Neural cell (in vitro differentiated cells): Measurements from ENCODE around the gene PACS1. TPM values are rescaled to one million over a fixed set of nuclear protein-coding genes. Genes with fewer than 3 reads are reported as not detected.

Experiments
- H2AFZ ChIP-seq: fragments of 200-600, 300-800 bp; sonication (generic), shearing (Covaris generic); 2 replicates; pipeline ENCODE4 v1.6.0; 2014; ENCODE audit warnings: low read depth, mild to moderate bottlenecking, antibody characterized with exemption, low read length, moderate library complexity
- H3F3A ChIP-seq: fragments of 200-600 bp; shearing (Covaris generic); 2 replicates; pipeline ENCODE4 v1.6.1; 2016; ENCODE audit warnings: mild to moderate bottlenecking, moderate library complexity, mixed read lengths, antibody characterized with exemption, low read length; ENCODE audit not compliant: insufficient read depth, poor library complexity, severe bottlenecking
- H3K27ac ChIP-seq: fragments of 200-600, 300-800 bp; sonication (generic), shearing (Covaris generic); 2 replicates; pipeline ENCODE4 v1.5.1; 2014; ENCODE audit warnings: mild to moderate bottlenecking, low read length, moderate library complexity
- H3K27me3 ChIP-seq: fragments of 300-800, 200-600 bp; sonication (generic), shearing (Covaris generic); 2 replicates; pipeline ENCODE4 v1.6.0; 2014; ENCODE audit warnings: mild to moderate bottlenecking, low read depth, low read length, moderate library complexity; ENCODE audit not compliant: insufficient read depth
- H3K36me3 ChIP-seq: fragments of 300-800, 200-600 bp; sonication (generic), shearing (Covaris generic); 2 replicates; pipeline ENCODE4 v1.5.1; 2014; ENCODE audit warnings: mild to moderate bottlenecking, antibody characterized with exemption, low read length, moderate library complexity; ENCODE audit not compliant: insufficient read depth
- H3K4me2 ChIP-seq: fragments of 300-800, 200-600 bp; sonication (generic), shearing (Covaris generic); 2 replicates; pipeline ENCODE4 v1.6.0; 2014; ENCODE audit warnings: mild to moderate bottlenecking, low read length
- H3K4me3 ChIP-seq: fragments of 300-800, 200-600 bp; sonication (generic), shearing (Covaris generic); 2 replicates; pipeline ENCODE4 v1.5.1; 2014; ENCODE audit warnings: mild to moderate bottlenecking, low read length, moderate library complexity
- H3K79me2 ChIP-seq: fragments of 200-600 bp; shearing (Covaris generic); replicated peaks from 2 replicates; pipeline ENCODE4 v1.6.0; 2014; ENCODE audit warnings: mild to moderate bottlenecking, low read length, moderate library complexity; ENCODE audit not compliant: insufficient read depth
- H3K9ac ChIP-seq: fragments of 300-800, 200-600 bp; sonication (generic), shearing (Covaris generic); 2 replicates; pipeline ENCODE4 v1.6.1; 2016; ENCODE audit warnings: mild to moderate bottlenecking, low read length, mixed read lengths
- H3K9me2 ChIP-seq: fragments of 200-600 bp; shearing (Covaris generic); 2 replicates; pipeline ENCODE4 v1.6.1; 2016; ENCODE audit warnings: mild to moderate bottlenecking, low read length, mixed read lengths; ENCODE audit not compliant: insufficient read depth
- H3K9me3 ChIP-seq: fragments of 200-600, 300-800 bp; sonication (generic), shearing (Covaris generic); 2 replicates; pipeline ENCODE4 v1.6.1; 2016; ENCODE audit warnings: mild to moderate bottlenecking, mixed run types, low read length, moderate library complexity, mixed read lengths
- H4K20me1 ChIP-seq: fragments of 200-600 bp; shearing (Covaris generic); 2 replicates; pipeline ENCODE4 v1.6.1; 2016; ENCODE audit warnings: mild to moderate bottlenecking, mixed run types; ENCODE audit not compliant: insufficient read depth
- CTCF ChIP-seq: fragments of 450-650 bp; IDR thresholded peaks from 2 replicates; pipeline ENCODE4 v1.5.1; 2014; ENCODE audit warnings: antibody characterized with exemption, mild to moderate bottlenecking, moderate library complexity; ENCODE audit not compliant: poor library complexity, severe bottlenecking
- EP300 ChIP-seq: fragments of 450-650 bp; conservative IDR thresholded peaks from 2 replicates; pipeline ENCODE4 v1.6.1; 2014; ENCODE audit warnings: antibody characterized with exemption, mild to moderate bottlenecking, moderate library complexity; ENCODE audit not compliant: poor library complexity, severe bottlenecking
- EZH2 ChIP-seq: fragments of 200-600, 300-800 bp; shearing (Covaris generic), sonication (generic); IDR thresholded peaks from 2 replicates; pipeline ENCODE4 v1.6.1; 2014; ENCODE audit warnings: antibody characterized with exemption, low read length, borderline replicate concordance, mild to moderate bottlenecking; ENCODE audit not compliant: insufficient read depth, poor library complexity, severe bottlenecking
- MXI1 ChIP-seq: fragments of 450-650 bp; conservative IDR thresholded peaks from 2 replicates; pipeline ENCODE4 v1.6.1; 2014; ENCODE audit warnings: antibody characterized with exemption, mild to moderate bottlenecking; ENCODE audit not compliant: poor library complexity, severe bottlenecking
- POLR2AphosphoS5 ChIP-seq: IDR thresholded peaks from 2 replicates; pipeline ENCODE4 v1.6.1; 2012
- RAD21 ChIP-seq: fragments of 450-650 bp; conservative IDR thresholded peaks from 2 replicates; pipeline ENCODE4 v1.6.1; 2014; ENCODE audit warnings: antibody characterized with exemption, mild to moderate bottlenecking, moderate library complexity
- REST ChIP-seq: IDR thresholded peaks from 2 replicates; pipeline ENCODE4 v1.6.1; 2012; ENCODE audit warnings: borderline replicate concordance
- SMC3 ChIP-seq: fragments of 450-650 bp; conservative IDR thresholded peaks from 2 replicates; pipeline ENCODE4 v1.6.1; 2014; ENCODE audit warnings: antibody characterized with exemption, mild to moderate bottlenecking, moderate library complexity; ENCODE audit not compliant: poor library complexity
- TAF1 ChIP-seq: IDR thresholded peaks from 2 replicates; pipeline ENCODE4 v1.6.1; 2012; ENCODE audit warnings: low read depth
- polyA plus RNA-seq: library from polyadenylated mRNA; depleted of rRNA; stranded (reverse); fragments of >200 nt; gene quantifications from 2 replicates; pipeline ENCODE4 v1.2.3, GENCODE V29; 2014

Gene PACS1
- polyA plus RNA-seq, 1 donor from 2014 or later, result 14.4 TPM

GRCh38 chr11:66160709-66161108 is 90.6 kb downstream of the PACS1 start:
- no peaks in the 10 kb centered on the region for H3K79me2 ChIP-seq
- H4K20me1 ChIP-seq, result no peaks in the 10 kb centered on the region
- H2AFZ ChIP-seq, result no peak overlapping the region
- TF ChIP-seq EZH2, result no peak
- TF ChIP-seq EP300, result no peak
- no peak for TF ChIP-seq MXI1
- no peak for TF ChIP-seq SMC3
- no peak for TF ChIP-seq RAD21
- TF ChIP-seq TAF1, result no peak
- TF ChIP-seq REST, result no peak
- TF ChIP-seq POLR2AphosphoS5, result no peak
- no peak for TF ChIP-seq CTCF
- H3K4me3 ChIP-seq, result no peak overlapping the region
- H3F3A ChIP-seq, result no peaks in the 10 kb centered on the region
- H3K9me2 ChIP-seq, result no peaks in the 10 kb centered on the region
- no peaks in the 10 kb centered on the region for H3K27me3 ChIP-seq
- no peak overlapping the region for H3K27ac ChIP-seq
- no peaks in the 10 kb centered on the region for H3K9me3 ChIP-seq
- no peak overlapping the region for H3K4me2 ChIP-seq
- H3K9ac ChIP-seq, result no peak overlapping the region
- H3K36me3 ChIP-seq, result no peaks in the 10 kb centered on the region

GRCh38 chr11:66168289-66168688 is 98.2 kb downstream of the PACS1 start:
- no peak overlapping the region for H2AFZ ChIP-seq
- no peak overlapping the region for H3K4me2 ChIP-seq
- no peaks in the 10 kb centered on the region for H3K9me2 ChIP-seq
- H3K36me3 ChIP-seq, result no peaks in the 10 kb centered on the region
- no peaks in the 10 kb centered on the region for H3K27me3 ChIP-seq
- no peak overlapping the region for H3K27ac ChIP-seq
- H4K20me1 ChIP-seq, result no peaks in the 10 kb centered on the region
- no peaks in the 10 kb centered on the region for H3K9me3 ChIP-seq
- H3F3A ChIP-seq, result no peaks in the 10 kb centered on the region
- TF ChIP-seq TAF1 (no peak), EP300 (no peak), MXI1 (no peak), CTCF (no peak), SMC3 (no peak), RAD21 (no peak), REST (no peak), POLR2AphosphoS5 (no peak), EZH2 (no peak)
- H3K9ac ChIP-seq, result no peak overlapping the region
- H3K79me2 ChIP-seq, result no peaks in the 10 kb centered on the region
- no peak overlapping the region for H3K4me3 ChIP-seq
